Measurements from ENCODE around the gene KIT. TPM values are rescaled to one million over a fixed set of nuclear protein-coding genes. Genes with fewer than 3 reads are reported as not detected.
A peak's percentile ranks its signal among the peaks of the same experiment; 100 is the strongest.

KIT gene
- total and polyA plus RNA-seq, 3 experiments from 2014 or later = 0.20 to 0.98 (median 0.39) TPM

DNA sequence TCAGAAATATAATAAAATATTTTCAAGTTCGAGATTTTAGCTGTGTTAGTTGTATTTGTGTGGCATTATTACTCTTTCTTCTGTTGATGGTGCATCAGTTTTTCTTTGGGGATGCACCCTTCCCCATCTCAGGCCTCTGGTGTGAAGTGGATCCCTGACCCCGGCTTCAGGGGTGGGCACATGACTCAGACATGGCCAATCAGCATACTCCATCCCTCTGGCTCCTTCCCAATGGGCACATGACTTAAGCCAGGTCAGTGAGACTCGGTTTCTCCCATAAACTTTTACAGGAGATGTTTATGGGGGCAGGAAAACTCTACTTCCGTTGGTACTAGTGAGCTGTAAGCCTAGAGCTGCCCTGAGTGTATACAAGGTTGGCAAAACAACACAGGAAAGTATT lies 3.0 kb upstream of the KIT start:
- H3K27me3 Mint-ChIP-seq = peaks cover 16 to 43% of the 10 kb centered on the region in 2 donors
- no peak overlapping the region for H3K27ac Mint-ChIP-seq
- ChIA-PET POLR2A (no interaction called here), CTCF (no interaction called here)
- H3K9me3 ChIP-seq (ENCODE audit: low read length) = no peaks in the 10 kb centered on the region
- H3K4me3 ChIP-seq (ENCODE audit: low read length) = no peak overlapping the region
- H3K4me3 Mint-ChIP-seq = no peak overlapping the region
- H3K4me1 ChIP-seq (ENCODE audit: insufficient read depth, low read length) = peaks cover 4% of the 10 kb centered on the region
- H3K27me3 ChIP-seq (ENCODE audit: insufficient read depth, low read length, poor library complexity, severe bottlenecking) = peaks cover under 1% of the 10 kb centered on the region
- H3K36me3 Mint-ChIP-seq = peaks cover 0 to 2% (median 0%) of the 10 kb centered on the region in 3 donors
- no peaks in the 10 kb centered on the region for H3K36me3 ChIP-seq (ENCODE audit: insufficient read depth, low read length)
- peaks cover 10 to 17% (median 10%) of the 10 kb centered on the region in 3 donors for H3K4me1 Mint-ChIP-seq
- DNase-seq = no peak
- no peak overlapping the region for H3K27ac ChIP-seq (ENCODE audit: low read depth, low read length)
- H3K9me3 Mint-ChIP-seq = peaks cover 0 to 7% (median 0%) of the 10 kb centered on the region in 5 donors

DNA sequence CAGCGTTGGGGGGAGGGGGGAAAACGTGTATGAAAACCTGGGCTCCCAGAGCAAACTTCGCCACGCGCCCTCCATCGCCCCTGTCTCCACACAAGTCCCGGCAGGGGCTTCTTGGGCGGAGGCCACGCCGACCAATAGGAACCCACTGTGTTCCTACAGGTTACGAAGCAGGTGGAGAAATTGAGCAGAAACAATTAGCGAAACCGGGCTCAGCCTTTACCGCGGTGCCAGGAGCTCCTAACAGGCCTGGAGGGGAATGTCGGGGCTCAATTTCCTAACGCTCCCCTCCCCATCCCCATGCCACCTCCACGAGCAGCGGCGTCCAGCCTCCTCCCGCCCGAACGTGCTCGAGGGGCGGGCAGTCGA lies 589 bp upstream of the KIT start:
- POLR2A ChIA-PET = no interaction called here
- no peak for DNase-seq
- peaks cover 0 to 2% (median 0%) of the 10 kb centered on the region in 3 donors for H3K36me3 Mint-ChIP-seq
- H3K27me3 Mint-ChIP-seq = peaks cover 25 to 58% of the 10 kb centered on the region in 2 donors
- Histone ChIP-seq H3K9me3 (ENCODE audit: low read length) (no peaks in the 10 kb centered on the region), H3K36me3 (ENCODE audit: insufficient read depth, low read length) (no peaks in the 10 kb centered on the region), H3K4me3 (ENCODE audit: low read length) (no peak overlapping the region), H3K4me1 (ENCODE audit: insufficient read depth, low read length) (peaks cover 4% of the 10 kb centered on the region), H3K27ac (ENCODE audit: low read depth, low read length) (no peak overlapping the region), H3K27me3 (ENCODE audit: insufficient read depth, low read length, poor library complexity, severe bottlenecking) (peaks cover 7% of the 10 kb centered on the region)
- peak overlapping the region in 3 of 8 donors; percentile 3 to 59 (median 47) for H3K27ac Mint-ChIP-seq
- H3K9me3 Mint-ChIP-seq = peaks cover 0 to 5% (median 0%) of the 10 kb centered on the region in 5 donors
- peaks cover 10 to 23% (median 10%) of the 10 kb centered on the region in 3 donors for H3K4me1 Mint-ChIP-seq
- H3K4me3 Mint-ChIP-seq = peak overlapping the region in 6 of 7 donors; percentile 65 to 84 (median 75)
- CTCF ChIA-PET = no interaction called here

DNA sequence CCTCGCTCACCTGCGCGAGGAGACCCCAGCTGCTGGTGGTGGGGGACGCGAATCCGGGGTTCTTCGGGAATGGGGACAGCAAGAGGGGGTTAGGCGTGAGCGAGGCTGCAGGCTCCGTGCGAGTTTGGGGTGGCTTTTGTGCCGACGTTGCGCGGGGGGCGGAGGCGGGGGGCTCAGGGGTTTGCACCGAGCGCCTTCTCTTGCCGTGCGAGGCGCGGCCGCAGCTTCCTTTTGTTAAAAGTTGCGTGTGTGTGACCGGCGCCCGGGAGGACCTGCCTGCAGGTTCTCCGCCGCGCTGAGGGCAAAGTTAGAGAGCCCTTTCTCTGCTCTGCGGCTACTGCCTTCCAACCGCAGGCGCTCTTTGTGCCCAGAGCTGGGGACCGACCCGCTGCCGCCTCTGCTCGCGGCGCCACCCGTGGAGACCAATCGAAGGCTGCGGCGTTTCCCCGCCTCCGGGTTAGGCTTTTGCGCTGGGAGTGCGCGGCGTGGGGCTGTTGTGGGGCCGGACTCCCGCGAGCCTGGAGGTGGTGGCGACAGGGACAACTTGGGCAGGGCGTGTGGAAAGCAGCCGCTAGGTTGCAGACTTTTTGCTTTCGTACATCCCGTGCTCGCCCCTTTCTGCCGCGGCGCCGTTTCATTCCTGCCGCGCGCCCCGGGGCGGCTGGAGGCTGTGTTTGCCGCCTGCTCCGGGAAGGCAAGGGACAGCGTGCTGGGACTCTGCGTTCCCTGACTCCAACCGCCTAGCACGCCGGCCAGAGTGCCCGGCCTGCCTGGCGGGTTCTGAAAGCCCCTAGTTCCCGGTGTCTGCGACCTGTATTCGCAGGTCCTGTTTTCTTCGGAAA lies 716 bp downstream of the KIT start:
- Mint-ChIP-seq H3K9me3 (peaks cover 0 to 4% (median 0%) of the 10 kb centered on the region in 5 donors), H3K36me3 (peaks cover 0 to under 1% (median 0%) of the 10 kb centered on the region in 3 donors), H3K4me1 (peaks cover 10 to 23% (median 10%) of the 10 kb centered on the region in 3 donors), H3K27ac (peak overlapping the region in 4 of 8 donors; percentile 10 to 75 (median 38)), H3K27me3 (peaks cover 25 to 59% of the 10 kb centered on the region in 2 donors), H3K4me3 (peak overlapping the region; percentile 29 to 86 (median 78))
- H3K4me1 ChIP-seq (ENCODE audit: insufficient read depth, low read length) = peaks cover 4% of the 10 kb centered on the region
- peaks cover 7% of the 10 kb centered on the region for H3K27me3 ChIP-seq (ENCODE audit: insufficient read depth, low read length, poor library complexity, severe bottlenecking)
- H3K4me3 ChIP-seq (ENCODE audit: low read length) = peak overlapping the region; percentile 17
- no peaks in the 10 kb centered on the region for H3K9me3 ChIP-seq (ENCODE audit: low read length)
- DNase-seq = peak in 3 of 5 donors; percentile 6 to 15 (median 13)
- H3K36me3 ChIP-seq (ENCODE audit: insufficient read depth, low read length) = no peaks in the 10 kb centered on the region
- POLR2A ChIA-PET = no interaction called here
- CTCF ChIA-PET = no interaction called here
- H3K27ac ChIP-seq (ENCODE audit: low read depth, low read length) = peak overlapping the region; percentile 7

DNA sequence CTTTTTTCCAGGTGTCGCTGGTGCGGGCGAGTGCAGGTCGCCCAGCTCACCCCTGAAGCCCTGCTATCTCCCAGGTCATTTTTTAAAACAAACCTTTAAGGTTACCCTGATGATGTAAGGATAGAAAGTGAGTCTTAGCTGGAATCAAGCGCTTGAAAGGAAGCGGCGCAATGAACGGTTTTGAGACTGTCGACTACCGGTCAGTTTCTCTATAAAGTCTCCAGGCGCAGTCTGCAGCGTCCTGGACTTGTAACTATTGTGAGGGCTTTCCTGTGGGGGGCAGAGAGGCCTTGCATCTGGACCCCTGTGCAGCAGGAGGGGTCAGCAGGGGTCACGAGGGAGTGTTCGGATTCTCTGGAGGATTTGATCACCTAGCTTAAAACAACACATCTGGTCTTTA lies 1.6 kb downstream of the KIT start:
- Histone ChIP-seq H3K27me3 (ENCODE audit: insufficient read depth, low read length, poor library complexity, severe bottlenecking) (peaks cover 7% of the 10 kb centered on the region), H3K9me3 (ENCODE audit: low read length) (no peaks in the 10 kb centered on the region), H3K4me1 (ENCODE audit: insufficient read depth, low read length) (peaks cover 4% of the 10 kb centered on the region), H3K4me3 (ENCODE audit: low read length) (peak overlapping the region; percentile 17), H3K27ac (ENCODE audit: low read depth, low read length) (peak overlapping the region; percentile 7), H3K36me3 (ENCODE audit: insufficient read depth, low read length) (no peaks in the 10 kb centered on the region)
- peaks cover 27 to 54% of the 10 kb centered on the region in 2 donors for H3K27me3 Mint-ChIP-seq
- peak overlapping the region; percentile 9 to 86 (median 78) for H3K4me3 Mint-ChIP-seq
- H3K9me3 Mint-ChIP-seq = peaks cover 0 to 2% (median 0%) of the 10 kb centered on the region in 5 donors
- ChIA-PET POLR2A (no interaction called here), CTCF (no interaction called here)
- DNase-seq = no peak
- peaks cover 10 to 23% (median 10%) of the 10 kb centered on the region in 3 donors for H3K4me1 Mint-ChIP-seq
- peaks cover 0 to 6% (median 0%) of the 10 kb centered on the region in 3 donors for H3K36me3 Mint-ChIP-seq
- H3K27ac Mint-ChIP-seq = peak overlapping the region in 3 of 8 donors; percentile 3 to 67 (median 59)

DNA sequence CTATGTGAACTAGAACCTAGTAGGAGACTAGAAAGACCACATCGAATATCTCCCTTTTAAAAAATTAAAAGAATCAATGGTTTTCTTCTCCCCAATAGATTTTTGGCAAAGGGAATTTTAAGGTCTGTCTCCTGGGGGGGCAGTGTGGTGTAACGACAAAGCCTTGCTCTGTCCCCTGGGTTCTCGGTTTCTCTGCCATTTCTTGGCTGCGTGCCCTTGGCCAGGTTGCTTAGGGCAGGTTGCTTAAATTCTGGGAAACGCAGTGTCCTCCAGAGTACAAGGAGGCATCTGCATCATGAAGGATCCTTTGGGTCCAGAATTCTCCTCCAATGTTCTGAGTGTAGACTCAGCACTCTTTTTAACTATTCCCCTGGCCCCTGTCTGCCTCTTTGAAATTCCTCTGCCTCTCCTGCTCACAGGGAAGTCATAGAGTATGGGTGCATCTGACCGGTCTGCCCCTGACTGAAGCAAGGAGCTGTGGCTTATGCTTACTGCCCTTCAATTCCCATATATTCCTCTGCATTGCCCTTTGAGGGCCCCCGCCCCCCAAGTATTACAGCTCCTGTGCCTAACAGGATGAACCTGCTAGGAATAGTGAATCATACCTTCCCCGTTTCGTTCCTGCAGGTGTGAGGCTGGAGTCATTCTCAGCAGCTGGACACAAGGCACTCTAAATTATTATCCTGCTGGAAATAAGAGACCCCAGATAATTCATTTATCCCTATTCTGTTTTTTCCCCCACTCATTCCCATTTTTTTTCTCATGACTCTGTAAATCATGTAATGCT lies 2.2 kb downstream of the KIT start:
- peaks cover 7% of the 10 kb centered on the region for H3K27me3 ChIP-seq (ENCODE audit: insufficient read depth, low read length, poor library complexity, severe bottlenecking)
- H3K9me3 ChIP-seq (ENCODE audit: low read length) = no peaks in the 10 kb centered on the region
- POLR2A ChIA-PET = no interaction called here
- H3K4me3 ChIP-seq (ENCODE audit: low read length) = no peak overlapping the region
- no peak for DNase-seq
- no peaks in the 10 kb centered on the region for H3K36me3 ChIP-seq (ENCODE audit: insufficient read depth, low read length)
- peaks cover 0 to 6% (median 0%) of the 10 kb centered on the region in 3 donors for H3K36me3 Mint-ChIP-seq
- H3K9me3 Mint-ChIP-seq = no peaks in the 10 kb centered on the region
- no peak overlapping the region for H3K27ac ChIP-seq (ENCODE audit: low read depth, low read length)
- peaks cover 4% of the 10 kb centered on the region for H3K4me1 ChIP-seq (ENCODE audit: insufficient read depth, low read length)
- H3K4me1 Mint-ChIP-seq = peaks cover 10 to 23% (median 10%) of the 10 kb centered on the region in 3 donors
- CTCF ChIA-PET = no interaction called here
- H3K4me3 Mint-ChIP-seq = peak overlapping the region in 5 of 7 donors; percentile 5 to 83 (median 68)
- peak overlapping the region in 1 of 8 donors; percentile 51 for H3K27ac Mint-ChIP-seq
- H3K27me3 Mint-ChIP-seq = peaks cover 27 to 52% of the 10 kb centered on the region in 2 donors

DNA sequence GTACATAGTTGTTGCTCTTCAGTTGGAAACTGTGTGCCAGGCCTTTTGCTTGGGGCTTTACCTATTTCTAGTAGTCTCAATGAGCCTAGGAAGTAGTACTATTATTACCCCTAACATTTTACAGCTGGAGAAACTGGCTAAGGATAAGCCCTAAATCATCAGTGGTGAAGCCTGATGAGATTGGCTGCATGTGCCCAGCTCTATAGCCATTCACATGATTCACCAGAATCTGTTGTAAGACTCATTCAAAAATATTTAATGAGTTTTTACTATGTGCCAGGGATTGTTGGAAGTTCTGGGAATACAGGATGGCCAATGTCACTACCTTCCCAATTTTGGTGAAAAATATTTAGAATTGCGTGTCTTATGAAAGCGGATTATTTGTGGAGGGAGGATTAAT lies 2.8 kb downstream of the KIT start:
- CTCF ChIA-PET = no interaction called here
- Mint-ChIP-seq H3K4me3 (peak overlapping the region in 2 of 7 donors; percentile 78 to 83), H3K9me3 (no peaks in the 10 kb centered on the region), H3K27me3 (peaks cover 27 to 45% of the 10 kb centered on the region in 2 donors), H3K36me3 (peaks cover 0 to 6% (median 0%) of the 10 kb centered on the region in 3 donors), H3K27ac (no peak overlapping the region), H3K4me1 (peaks cover 10 to 23% (median 10%) of the 10 kb centered on the region in 3 donors)
- H3K27ac ChIP-seq (ENCODE audit: low read depth, low read length) = no peak overlapping the region
- no peaks in the 10 kb centered on the region for H3K9me3 ChIP-seq (ENCODE audit: low read length)
- no peak overlapping the region for H3K4me3 ChIP-seq (ENCODE audit: low read length)
- H3K36me3 ChIP-seq (ENCODE audit: insufficient read depth, low read length) = no peaks in the 10 kb centered on the region
- H3K4me1 ChIP-seq (ENCODE audit: insufficient read depth, low read length) = peaks cover 4% of the 10 kb centered on the region
- DNase-seq = no peak
- peaks cover 7% of the 10 kb centered on the region for H3K27me3 ChIP-seq (ENCODE audit: insufficient read depth, low read length, poor library complexity, severe bottlenecking)
- POLR2A ChIA-PET = no interaction called here

DNA sequence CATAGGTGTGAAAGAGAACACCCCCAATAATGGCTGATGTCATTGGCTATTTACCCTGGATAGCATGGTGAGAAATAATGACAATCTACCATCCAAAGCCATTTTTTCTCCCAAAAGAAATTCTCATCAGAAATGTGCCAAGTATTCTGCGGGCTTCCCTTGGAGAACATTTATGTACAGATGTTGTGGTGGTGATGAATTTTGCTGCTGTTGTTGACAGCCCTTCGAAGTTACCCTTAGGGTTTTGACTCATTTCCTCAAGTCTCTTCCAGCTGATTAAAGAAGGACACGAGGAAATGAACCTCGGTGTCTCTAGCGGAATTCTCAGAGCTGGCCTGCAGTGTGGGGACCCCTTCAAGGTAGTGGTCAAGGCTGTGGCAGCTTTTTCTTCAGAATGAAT lies 3.4 kb downstream of the KIT start:
- Mint-ChIP-seq H3K27ac (no peak overlapping the region), H3K4me1 (peaks cover 10 to 23% (median 10%) of the 10 kb centered on the region in 3 donors), H3K9me3 (peaks cover 0 to 4% (median 0%) of the 10 kb centered on the region in 5 donors), H3K27me3 (peaks cover 27 to 40% of the 10 kb centered on the region in 2 donors), H3K36me3 (peaks cover 0 to 6% (median 0%) of the 10 kb centered on the region in 3 donors), H3K4me3 (no peak overlapping the region)
- no peak for DNase-seq
- H3K36me3 ChIP-seq (ENCODE audit: insufficient read depth, low read length) = no peaks in the 10 kb centered on the region
- ChIA-PET CTCF (no interaction called here), POLR2A (no interaction called here)
- H3K9me3 ChIP-seq (ENCODE audit: low read length) = no peaks in the 10 kb centered on the region
- H3K4me1 ChIP-seq (ENCODE audit: insufficient read depth, low read length) = peaks cover 4% of the 10 kb centered on the region
- no peak overlapping the region for H3K4me3 ChIP-seq (ENCODE audit: low read length)
- H3K27me3 ChIP-seq (ENCODE audit: insufficient read depth, low read length, poor library complexity, severe bottlenecking) = peaks cover 7% of the 10 kb centered on the region
- no peak overlapping the region for H3K27ac ChIP-seq (ENCODE audit: low read depth, low read length)
